ENCODE data around the gene HMGCR.

GRCh38 chr5:75330404-75330803, 6.6 kb upstream of the HMGCR start:
- TF ChIP-seq EZH2 (IDR thresholded peaks at IDR 0.05; ENCODE audit: borderline replicate concordance, insufficient read depth, low read depth, low read length, poor library complexity, severe bottlenecking) = no peak
- TF ChIP-seq CTCF (IDR thresholded peaks at IDR 0.05) = no peak

Measured in B cell (primary cell).